Left lung (tissue), 10 donors: ENCODE results near the gene TIMP3. TPM values are rescaled to one million over a fixed set of nuclear protein-coding genes. Genes with fewer than 3 reads are reported as not detected.

Experiments used
- ATAC-seq: fragments of 200-7000 bp; cut with Tn5 transposase; one replicate; pipeline ENCODE4 v1.9.1; 2020; ENCODE audit warnings: moderate library complexity
- DNase-seq, 4 donors: peaks; one replicate each; pipeline ENCODE4 v3.0.0-alpha.2; 2013 to 2020
- H3K27ac ChIP-seq, 2 donors: fragments of 200-600 bp; sonication (generic) in 1 of 2; one replicate each; pipeline versions ENCODE4 v1.5.0 to v1.8.0; 2020 to 2021
- H3K27me3 ChIP-seq, 2 donors: fragments of 200-600 bp; sonication (generic) in 1 of 2; one replicate each; pipeline versions ENCODE4 v1.5.0 to v1.8.0; 2020 to 2021
- H3K36me3 ChIP-seq, 2 donors: fragments of 200-600 bp; sonication (generic) in 1 of 2; one replicate each; pipeline versions ENCODE4 v1.5.0 to v1.8.0; 2020 to 2021
- H3K4me1 ChIP-seq, 2 donors: fragments of 200-600 bp; one replicate each; pipeline ENCODE4 v1.8.0; 2021
- H3K4me3 ChIP-seq, 2 donors: fragments of 200-600 bp; sonication (generic) in 1 of 2; one replicate each; pipeline versions ENCODE4 v1.5.0 to v1.8.0; 2020 to 2021; ENCODE audit warnings: mild to moderate bottlenecking in 1 of 2
- H3K9me3 ChIP-seq, 2 donors: fragments of 200-600 bp; sonication (generic) in 1 of 2; one replicate each; pipeline versions ENCODE4 v1.5.0 to v1.8.0; 2020 to 2021
- CTCF ChIP-seq, 2 donors: fragments of 200-600 bp; sonication (generic) in 1 of 2; IDR thresholded peaks; one replicate each; pipeline versions ENCODE4 v1.5.0 to v1.8.0; 2021; ENCODE audit warnings: antibody characterized with exemption in 2 of 2
- intact Hi-C, 2 donors: fragments of 100-400 bp; cut with DNase I; formaldehyde crosslinking; loops; one replicate each; pipeline versions ENCODE4 v1.11.2 to v1.14.2; 2022
- polyA plus RNA-seq, 6 donors: library from polyadenylated mRNA; unstranded; fragments of 120-200 nt; gene quantifications; one replicate each; pipeline ENCODE4 v1.2.1, GENCODE V29; 2013; ENCODE audit not compliant: insufficient read length in 6 of 6
- total RNA-seq, 2 donors: library from RNA; stranded (reverse); fragmentation: NEBNext Ultra II Directional; extraction: Animal tissue kit (Norgen Biotek cat#: 25700); gene quantifications; one replicate each; pipeline ENCODE4 v1.2.1, GENCODE V29; 2021
- donor health status: DM: no; HTN: yes; CAD: no.
- donor health status: DM: no; HTN: no; CAD: no.

The TIMP3 gene
- total and polyA plus RNA-seq, 8 donors, result 146 to 308 (median 162) TPM

GRCh38 chr22:32828561-32828960 lies 27.1 kb downstream of the TIMP3 start:
- H3K27ac ChIP-seq, result peak overlapping the region in 1 of 2 donors; percentile 20

GRCh38 chr22:32829451-32829851 lies 27.9 kb downstream of the TIMP3 start:
- no peak overlapping the region for H3K4me3 ChIP-seq
- peak overlapping the region in 1 of 2 donors; percentile 20 for H3K27ac ChIP-seq
- no peaks in the 10 kb centered on the region for H3K36me3 ChIP-seq
- H3K9me3 ChIP-seq, result no peaks in the 10 kb centered on the region
- intact Hi-C loops, result no loop called here
- H3K27me3 ChIP-seq, result no peaks in the 10 kb centered on the region
- ATAC-seq, result no peak
- no peak for DNase-seq
- TF ChIP-seq CTCF (IDR thresholded peaks at IDR 0.05), result no peak
- H3K4me1 ChIP-seq, result peaks cover 16 to 68% of the 10 kb centered on the region in 2 donors

More at GRCh38 chr22:32828561-32828960, 27.1 kb downstream of the TIMP3 start:
- Histone ChIP-seq H3K36me3 (no peaks in the 10 kb centered on the region), H3K9me3 (no peaks in the 10 kb centered on the region), H3K4me3 (no peak overlapping the region), H3K27me3 (no peaks in the 10 kb centered on the region), H3K4me1 (peaks cover 16 to 75% of the 10 kb centered on the region in 2 donors)
- intact Hi-C loops, result no loop called here
- DNase-seq, result no peak
- no peak for TF ChIP-seq CTCF (IDR thresholded peaks at IDR 0.05)
- ATAC-seq, result no peak

DNA sequence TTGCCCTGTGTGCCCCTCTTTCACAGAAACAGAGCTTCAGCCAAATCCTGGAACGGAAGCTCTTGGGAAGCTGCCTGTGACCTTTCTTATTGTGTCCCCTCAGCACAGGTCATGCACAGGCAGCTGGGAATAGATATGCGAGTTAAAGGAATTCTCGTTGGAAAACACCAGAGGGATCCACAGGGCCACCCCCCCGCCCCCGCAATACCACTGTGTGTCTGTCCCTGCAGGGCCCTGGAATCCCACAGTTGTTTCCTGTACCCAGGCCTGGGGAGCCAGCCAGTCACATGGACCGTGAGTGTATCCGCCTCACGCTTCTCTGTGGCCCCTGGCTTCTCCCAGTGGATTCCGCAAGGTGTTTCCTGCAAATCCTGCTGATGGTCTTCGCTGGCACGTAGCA lies 29.0 kb downstream of the TIMP3 start:
- DNase-seq (peak in 1 of 4 donors; percentile 42), ATAC-seq (peak; percentile 43)
- Histone ChIP-seq H3K9me3 (no peaks in the 10 kb centered on the region), H3K36me3 (no peaks in the 10 kb centered on the region), H3K27me3 (no peaks in the 10 kb centered on the region), H3K27ac (peak overlapping the region; percentile 3 to 20), H3K4me1 (peaks cover 16 to 68% of the 10 kb centered on the region in 2 donors), H3K4me3 (no peak overlapping the region)
- intact Hi-C loops, result no loop called here
- TF ChIP-seq CTCF (IDR thresholded peaks at IDR 0.05), result no peak

DNA sequence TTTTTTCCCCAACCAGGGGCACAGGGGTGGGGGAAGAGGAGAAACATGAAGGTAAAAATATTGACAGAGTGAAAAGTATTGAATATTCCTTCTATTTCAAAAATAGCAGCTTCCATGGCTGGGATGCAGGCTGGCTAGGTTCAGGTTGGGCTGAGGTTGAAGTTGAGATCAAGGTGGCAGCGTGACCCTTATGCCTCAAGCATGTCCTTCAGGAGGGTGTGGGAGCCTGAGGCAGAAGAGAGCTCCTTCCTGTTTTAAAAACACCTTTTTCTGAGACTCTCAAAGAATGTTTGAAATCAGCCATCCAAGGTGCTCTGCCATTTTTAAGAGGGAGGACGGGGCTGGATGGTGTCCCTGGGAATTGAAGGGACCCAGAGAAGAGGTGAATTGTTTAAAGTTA lies 29.5 kb downstream of the TIMP3 start:
- H3K36me3 ChIP-seq, result no peaks in the 10 kb centered on the region
- TF ChIP-seq CTCF (IDR thresholded peaks at IDR 0.05), result no peak
- ATAC-seq (peak; percentile 53), DNase-seq (no peak)
- no peak overlapping the region for H3K4me3 ChIP-seq
- H3K27me3 ChIP-seq, result no peaks in the 10 kb centered on the region
- H3K4me1 ChIP-seq, result peaks cover 16 to 65% of the 10 kb centered on the region in 2 donors
- intact Hi-C loops, result no loop called here
- no peaks in the 10 kb centered on the region for H3K9me3 ChIP-seq
- H3K27ac ChIP-seq, result peak overlapping the region; percentile 3 to 20

- Histone ChIP-seq H3K4me1 (peaks cover 16 to 64% of the 10 kb centered on the region in 2 donors), H3K27me3 (no peaks in the 10 kb centered on the region), H3K4me3 (no peak overlapping the region), H3K36me3 (no peaks in the 10 kb centered on the region), H3K9me3 (no peaks in the 10 kb centered on the region), H3K27ac (peak overlapping the region in 1 of 2 donors; percentile 9)
- DNase-seq, result no peak
- no peak for ATAC-seq
- no peak for TF ChIP-seq CTCF (IDR thresholded peaks at IDR 0.05)
- intact Hi-C loops, result no loop called here
Measured at GRCh38 chr22:32831584-32831983, 30.1 kb downstream of the TIMP3 start.
